Measurements from ENCODE around the gene DHDH.

The DHDH gene

GRCh38 chr19:48950159-48950558 is 16.7 kb downstream of the DHDH start:
- no peak for DNase-seq (ENCODE audit: low spot score)

GRCh38 chr19:48950830-48951519 is 17.5 kb downstream of the DHDH start:
- DNase-seq (ENCODE audit: low spot score), result no peak

- no peak for DNase-seq (ENCODE audit: low spot score)
Observed at GRCh38 chr19:48953141-48953540, 19.6 kb downstream of the DHDH start.

- DNase-seq (ENCODE audit: low spot score), result no peak
Observed at GRCh38 chr19:48953990-48954594, 20.6 kb downstream of the DHDH start.

GRCh38 chr19:48954595-48955307 is 21.3 kb downstream of the DHDH start, which contains the start of gene BAX:
BAX (plus strand) TSS chr19:48954875; CDS start chr19:48954929, 54 bp downstream.
- DNase-seq (ENCODE audit: low spot score), result peak; percentile 97

GRCh38 chr19:48955308-48955958 is 21.9 kb downstream of the DHDH start:
- no peak for DNase-seq (ENCODE audit: low spot score)

GRCh38 chr19:48958006-48958405 is 24.5 kb downstream of the DHDH start:
- no peak for DNase-seq (ENCODE audit: low spot score)

- DNase-seq (ENCODE audit: low spot score), result no peak
Observed at GRCh38 chr19:48959341-48960239, 26.1 kb downstream of the DHDH start.

- no peak for DNase-seq (ENCODE audit: low spot score)
Observed at GRCh38 chr19:48961051-48961649, 27.7 kb downstream of the DHDH start.

- no peak for DNase-seq (ENCODE audit: low spot score)
Observed at GRCh38 chr19:48961673-48962028, 28.2 kb downstream of the DHDH start.

GRCh38 chr19:48962029-48962848 is 28.7 kb downstream of the DHDH start:
- no peak for DNase-seq (ENCODE audit: low spot score)

- no peak for DNase-seq (ENCODE audit: low spot score)
Observed at GRCh38 chr19:48962849-48963165, 29.3 kb downstream of the DHDH start.

- peak; percentile 85 for DNase-seq (ENCODE audit: low spot score)
Observed at GRCh38 chr19:48963371-48964204, 30.1 kb downstream of the DHDH start.

GRCh38 chr19:48964205-48965039 is 30.9 kb downstream of the DHDH start:
- DNase-seq (ENCODE audit: low spot score), result no peak

- peak; percentile 99 for DNase-seq (ENCODE audit: low spot score)
Observed at GRCh38 chr19:48965040-48965805, 31.7 kb downstream of the DHDH start, which contains the start of gene FTL. FTL (plus strand) TSS chr19:48965309; CDS start chr19:48965508, 199 bp downstream.

GRCh38 chr19:48965806-48966540 is 32.5 kb downstream of the DHDH start:
- no peak for DNase-seq (ENCODE audit: low spot score)
